T-cell (primary cell): ENCODE measurements around the gene PDS5B. TPM values are rescaled to one million over a fixed set of nuclear protein-coding genes. Genes with fewer than 3 reads are reported as not detected.
A peak's percentile ranks its signal among the peaks of the same experiment; 100 is the strongest.

ENCODE experiments used
- ATAC-seq, 4 experiments: fragments of 200-7000 bp in 3 of 4; fragments of 150-1000 bp in 1 of 4; cut with Tn5 transposase; replicated peaks in 1 of 4; 1 replicate in 3 of 4; 2 replicates in 1 of 4; pipeline ENCODE4 v1.10.0; 2021; ENCODE audit warnings: moderate library complexity in 3 of 4, mild to moderate bottlenecking in 2 of 4, moderate number of reproducible peaks in 1 of 4
- CTCF ChIA-PET, 2 donors: fragments of 300-600 bp; sonication (Branson Sonifier 250); formaldehyde crosslinking; loops; one replicate each; lab custom pipeline; 2022; ENCODE audit warnings: antibody characterized with exemption in 2 of 2; lab: Charles Lee
- POLR2A ChIA-PET, 2 donors: fragments of 300-600 bp; sonication (Branson Sonifier 250); formaldehyde crosslinking; loops; one replicate each; lab custom pipeline; 2022; ENCODE audit warnings: antibody characterized with exemption in 2 of 2; lab: Charles Lee
- DNase-seq, 35 experiments: peaks; one replicate each; pipeline versions ENCODE4 v3.0.0 to v3.0.0-alpha.2; 2013 to 2023
- H3K27ac ChIP-seq: one replicate; pipeline ENCODE4 v1.5.1; 2013; ENCODE audit warnings: low read length
- H3K27me3 ChIP-seq, 2 experiments: replicated peaks in 1 of 2; 1 replicate in 1 of 2; 2 replicates in 1 of 2; pipeline versions ENCODE4 v1.6.1 to v1.7.0; 2013; ENCODE audit warnings: low read length in 1 of 2, mixed read lengths in 1 of 2; ENCODE audit not compliant: control insufficient read depth in 2 of 2, insufficient read depth in 2 of 2; ENCODE audit errors: extremely low read depth in 1 of 2
- H3K36me3 ChIP-seq, 2 donors: 1 replicate in 1 of 2; 2 replicates in 1 of 2; pipeline versions ENCODE4 v1.6.1 to v1.7.0; 2013; ENCODE audit warnings: low read length in 1 of 2; ENCODE audit not compliant: control insufficient read depth in 2 of 2, insufficient read depth in 1 of 2; ENCODE audit errors: extremely low read depth in 1 of 2
- H3K4me1 ChIP-seq, 2 experiments: 1 replicate in 1 of 2; 2 replicates in 1 of 2; pipeline versions ENCODE4 v1.6.1 to v1.7.0; 2013; ENCODE audit warnings: low read length in 2 of 2, mixed read lengths in 1 of 2; ENCODE audit not compliant: insufficient read depth in 2 of 2, control insufficient read depth in 1 of 2; ENCODE audit errors: extremely low read depth in 1 of 2
- H3K4me3 ChIP-seq, 2 donors: 1 replicate in 1 of 2; 2 replicates in 1 of 2; pipeline versions ENCODE4 v1.5.1 to v1.7.0; 2013; ENCODE audit warnings: mild to moderate bottlenecking in 2 of 2, low read length in 1 of 2, moderate library complexity in 1 of 2; ENCODE audit not compliant: control insufficient read depth in 1 of 2; ENCODE audit errors: extremely low read depth in 1 of 2
- H3K9me3 ChIP-seq: 2 replicates; pipeline ENCODE4 v1.7.0; 2013
- H3K27ac Mint-ChIP-seq, 2 donors: one replicate each; pipeline ENCODE4 v1.8.0; 2020 to 2021; ENCODE audit warnings: mild to moderate bottlenecking in 2 of 2, mixed read lengths in 2 of 2
- H3K27me3 Mint-ChIP-seq, 2 donors: one replicate each; pipeline ENCODE4 v1.8.0; 2021 to 2022; ENCODE audit warnings: mixed read lengths in 2 of 2
- H3K36me3 Mint-ChIP-seq: one replicate; pipeline ENCODE4 v1.8.0; 2021; ENCODE audit warnings: mixed read lengths
- H3K4me1 Mint-ChIP-seq, 3 donors: one replicate each; pipeline ENCODE4 v1.8.0; 2020 to 2022; ENCODE audit warnings: mixed read lengths in 3 of 3, mild to moderate bottlenecking in 1 of 3
- H3K4me3 Mint-ChIP-seq, 3 donors: one replicate each; pipeline ENCODE4 v1.8.0; 2020 to 2022; ENCODE audit warnings: mild to moderate bottlenecking in 3 of 3, mixed read lengths in 3 of 3, moderate library complexity in 3 of 3
- H3K9me3 Mint-ChIP-seq, 3 donors: one replicate each; pipeline ENCODE4 v1.8.0; 2020 to 2022; ENCODE audit warnings: mixed read lengths in 3 of 3
- WGBS: methylation state at CpG from one replicate; pipeline ENCODE4 v1.1.5; 2013; ENCODE audit warnings: missing lambda C conversion rate; ENCODE audit not compliant: insufficient coverage; 5-methylcytosine and 5-hydroxymethylcytosine counted together
- total RNA-seq, 35 experiments: library from RNA in 6 of 35; stranded (reverse) in 6 of 35; fragments of 120-200 nt in 1 of 35; gene quantifications; one replicate each; pipeline versions ENCODE4 v1.2.1 to v1.2.4 and lab custom pipeline; 2013 to 2026

The PDS5B gene
- total RNA-seq, 5 donors from 2014 or later (not counting 1 experiment from before 2014, with no cell fraction given): 45.4 to 48.5 (median 46.9) TPM

- no peaks in the 10 kb centered on the region for H3K27me3 Mint-ChIP-seq
- H3K4me1 Mint-ChIP-seq: peaks cover 59 to 63% (median 61%) of the 10 kb centered on the region in 3 donors
- CTCF ChIA-PET: interaction anchor here in 1 of 2 donors (1.4 kb wide), 1 partner anchor 10 kb away, joined by 3 read pairs; no protein-coding TSS in a partner anchor
- ATAC-seq (no peak), DNase-seq (no peak)
- H3K36me3 Mint-ChIP-seq: peaks cover 13% of the 10 kb centered on the region
- no peak overlapping the region for H3K4me3 Mint-ChIP-seq
- H3K9me3 ChIP-seq: no peaks in the 10 kb centered on the region
- peaks cover 3 to 4% of the 10 kb centered on the region in 2 experiments for H3K4me1 ChIP-seq
- H3K27ac Mint-ChIP-seq: no peak overlapping the region
- no peak overlapping the region for H3K4me3 ChIP-seq
- no peaks in the 10 kb centered on the region for H3K27me3 ChIP-seq
- H3K9me3 Mint-ChIP-seq: no peaks in the 10 kb centered on the region
- H3K36me3 ChIP-seq: no peaks in the 10 kb centered on the region
- WGBS: no CpG with 5 or more reads among the region's 2 CpGs
- POLR2A ChIA-PET: interaction anchor here in 1 of 2 donors (0.5 kb wide), 1 partner anchor 48 kb away, joined by 18 read pairs; no protein-coding TSS in a partner anchor
- H3K27ac ChIP-seq: no peak overlapping the region
These were observed 43.1 kb downstream of the PDS5B start for GRCh38 chr13:32629313-32629712.

- Histone ChIP-seq H3K27me3 (no peaks in the 10 kb centered on the region), H3K4me1 (peaks cover 3 to 4% of the 10 kb centered on the region in 2 experiments), H3K9me3 (no peaks in the 10 kb centered on the region), H3K36me3 (no peaks in the 10 kb centered on the region), H3K4me3 (no peak overlapping the region), H3K27ac (no peak overlapping the region)
- no CpG with 5 or more reads among the region's 1 CpG for WGBS
- no peaks in the 10 kb centered on the region for H3K27me3 Mint-ChIP-seq
- no peak overlapping the region for H3K4me3 Mint-ChIP-seq
- H3K4me1 Mint-ChIP-seq: peaks cover 54 to 58% (median 56%) of the 10 kb centered on the region in 3 donors
- DNase-seq: no peak
- ChIA-PET POLR2A (no interaction called here), CTCF (interaction anchor here in 1 of 2 donors (1.4 kb wide), 1 partner anchor 10 kb away, joined by 3 read pairs; no protein-coding TSS in a partner anchor)
- no peaks in the 10 kb centered on the region for H3K9me3 Mint-ChIP-seq
- H3K27ac Mint-ChIP-seq: no peak overlapping the region
- peaks cover 13% of the 10 kb centered on the region for H3K36me3 Mint-ChIP-seq
- no peak for ATAC-seq
These were observed 43.6 kb downstream of the PDS5B start for GRCh38 chr13:32629866-32630265.

- H3K27ac Mint-ChIP-seq: no peak overlapping the region
- 100% methylated on average over 3 of the region's 3 CpGs for WGBS
- H3K4me1 ChIP-seq: peaks cover 0 to 4% of the 10 kb centered on the region in 2 experiments
- no peaks in the 10 kb centered on the region for H3K27me3 Mint-ChIP-seq
- H3K36me3 ChIP-seq: no peaks in the 10 kb centered on the region
- H3K4me3 Mint-ChIP-seq: no peak overlapping the region
- no peaks in the 10 kb centered on the region for H3K9me3 ChIP-seq
- no peaks in the 10 kb centered on the region for H3K27me3 ChIP-seq
- peaks cover 35 to 36% (median 36%) of the 10 kb centered on the region in 3 donors for H3K4me1 Mint-ChIP-seq
- CTCF ChIA-PET: interaction anchor here (0.5 to 1.4 kb wide), 6 partner anchors 9 to 153 kb away, joined by 3 to 5 read pairs (median 4); no protein-coding TSS in a partner anchor
- H3K27ac ChIP-seq: no peak overlapping the region
- no peaks in the 10 kb centered on the region for H3K9me3 Mint-ChIP-seq
- POLR2A ChIA-PET: interaction anchor here (0.5 to 0.9 kb wide), 2 partner anchors 9 to 909 kb away, joined by 3 read pairs; no protein-coding TSS in a partner anchor
- H3K4me3 ChIP-seq: no peak overlapping the region
- DNase-seq (no peak), ATAC-seq (no peak)
- H3K36me3 Mint-ChIP-seq: peaks cover 13% of the 10 kb centered on the region
These were observed 46.2 kb downstream of the PDS5B start for GRCh38 chr13:32632343-32632909.

GRCh38 chr13:32636711-32637110 is 50.5 kb downstream of the PDS5B start:
- H3K9me3 Mint-ChIP-seq: no peaks in the 10 kb centered on the region
- no peaks in the 10 kb centered on the region for H3K27me3 Mint-ChIP-seq
- ChIA-PET CTCF (interaction anchor here (0.5 to 2.8 kb wide), 11 partner anchors 10 to 257 kb away, joined by 3 to 12 read pairs (median 3); partner anchors contain the start of gene PDS5B (in 2 of the 2)), POLR2A (interaction anchor here (0.8 to 1.1 kb wide), 2 partner anchors 9 to 70 kb away, joined by 3 to 4 read pairs; no protein-coding TSS in a partner anchor)
- no peak for ATAC-seq
- H3K27ac Mint-ChIP-seq: no peak overlapping the region
- DNase-seq: no peak
- peaks cover 0 to 4% of the 10 kb centered on the region in 2 experiments for H3K4me1 ChIP-seq
- no peaks in the 10 kb centered on the region for H3K36me3 Mint-ChIP-seq
- no peaks in the 10 kb centered on the region for H3K9me3 ChIP-seq
- H3K4me3 ChIP-seq: no peak overlapping the region
- H3K27ac ChIP-seq: no peak overlapping the region
- H3K27me3 ChIP-seq: no peaks in the 10 kb centered on the region
- no peaks in the 10 kb centered on the region for H3K36me3 ChIP-seq
- no peak overlapping the region for H3K4me3 Mint-ChIP-seq
- H3K4me1 Mint-ChIP-seq: peaks cover 27 to 30% (median 30%) of the 10 kb centered on the region in 3 donors
- 100% methylated on average over 1 of the region's 1 CpG for WGBS

GRCh38 chr13:32638739-32639138 is 52.5 kb downstream of the PDS5B start:
- POLR2A ChIA-PET: interaction anchor here in 1 of 2 donors (0.6 kb wide), 1 partner anchor 229 kb away, joined by 3 read pairs; no protein-coding TSS in a partner anchor
- Histone ChIP-seq H3K27ac (no peak overlapping the region), H3K27me3 (no peaks in the 10 kb centered on the region), H3K36me3 (no peaks in the 10 kb centered on the region), H3K9me3 (no peaks in the 10 kb centered on the region), H3K4me1 (peaks cover 0 to 4% of the 10 kb centered on the region in 2 experiments), H3K4me3 (no peak overlapping the region)
- no peak for DNase-seq
- Mint-ChIP-seq H3K9me3 (no peaks in the 10 kb centered on the region), H3K27me3 (no peaks in the 10 kb centered on the region), H3K27ac (no peak overlapping the region), H3K4me1 (peaks cover 32 to 37% (median 36%) of the 10 kb centered on the region in 3 donors), H3K36me3 (no peaks in the 10 kb centered on the region), H3K4me3 (no peak overlapping the region)
- no peak for ATAC-seq
- CTCF ChIA-PET: interaction anchor here in 1 of 2 donors (1.3 to 1.4 kb wide), 2 partner anchors 50 to 53 kb away, joined by 3 to 4 read pairs; partner anchors contain the start of gene PDS5B
- no CpG with 5 or more reads among the region's 9 CpGs for WGBS

- POLR2A ChIA-PET: interaction anchor here in 1 of 2 donors (0.5 to 1.0 kb wide), 2 partner anchors 9 to 52 kb away, joined by 3 to 5 read pairs; no protein-coding TSS in a partner anchor
- H3K9me3 Mint-ChIP-seq: no peaks in the 10 kb centered on the region
- peaks cover 33 to 38% (median 36%) of the 10 kb centered on the region in 3 donors for H3K4me1 Mint-ChIP-seq
- no peaks in the 10 kb centered on the region for H3K36me3 Mint-ChIP-seq
- no peaks in the 10 kb centered on the region for H3K36me3 ChIP-seq
- H3K27me3 Mint-ChIP-seq: no peaks in the 10 kb centered on the region
- no peak overlapping the region for H3K4me3 ChIP-seq
- peaks cover 0 to 9% of the 10 kb centered on the region in 2 experiments for H3K4me1 ChIP-seq
- H3K27ac Mint-ChIP-seq: no peak overlapping the region
- H3K27me3 ChIP-seq: no peaks in the 10 kb centered on the region
- CTCF ChIA-PET: interaction anchor here (0.6 to 4.7 kb wide), 24 partner anchors 10 to 912 kb away, joined by 3 to 30 read pairs (median 4); partner anchors contain the start of genes PDS5B (in 2 of the 2), BRCA2 (in 1 of the 2), N4BP2L2 (in 1 of the 2) and ZAR1L (in 1 of the 2)
- ATAC-seq (peak; percentile 84 to 96 (median 94)), DNase-seq (peak in 33 of 35 experiments; percentile 12 to 79 (median 46))
- no peaks in the 10 kb centered on the region for H3K9me3 ChIP-seq
- no peak overlapping the region for H3K27ac ChIP-seq
- no peak overlapping the region for H3K4me3 Mint-ChIP-seq
- WGBS: no CpG with 5 or more reads among the region's 4 CpGs
These were observed 53.4 kb downstream of the PDS5B start for GRCh38 chr13:32639502-32640105.
